GM12892 (cell line): ENCODE results near the gene MORC3. TPM values are rescaled to one million over a fixed set of nuclear protein-coding genes. Genes with fewer than 3 reads are reported as not detected.
A peak's percentile ranks its signal among the peaks of the same experiment; 100 is the strongest.
"Not testable (repeated sequence)": the region's sequence is repeated elsewhere in the genome, so short reads cannot be mapped to it uniquely, and the experiment has no call there.

Experiments
- DNase-seq: peaks from one replicate; pipeline ENCODE4 v3.0.0; 2011; ENCODE audit not compliant: insufficient read length
- FAIRE-seq: peaks from 2 replicates; lab custom pipeline; 2011; peaks lifted over from hg19 to GRCh38; lab: Jason Lieb, UNC
- POLR2A ChIP-seq: IDR thresholded peaks from 2 replicates; pipeline ENCODE4 v1.6.1; 2011; ENCODE audit warnings: low read depth, low read length, control low read depth
- POLR2AphosphoS5 ChIP-seq: IDR thresholded peaks from 2 replicates; pipeline ENCODE4 v1.6.1; 2011; ENCODE audit warnings: low read depth, low read length, control low read depth
- TAF1 ChIP-seq: IDR thresholded peaks from 2 replicates; pipeline ENCODE4 v1.6.1; 2011; ENCODE audit warnings: low read depth, mild to moderate bottlenecking, control low read depth, low read length, borderline replicate concordance
- polyA plus RNA-seq: library from polyadenylated mRNA; unstranded; fragments of >200 nt; gene quantifications from one replicate; pipeline ENCODE4 v1.2.1, GENCODE V29; 2012; ENCODE audit warnings: missing spikeins, inconsistent platforms; ENCODE audit not compliant: missing spikeins

The MORC3 gene
- 16.5 TPM for polyA plus RNA-seq

GRCh38 chr21:36319767-36320420, at the start of gene MORC3:
TSS of gene MORC3 (plus strand) at chr21:36320197. CDS start at chr21:36320265, 68 bp downstream.
- DNase-seq (peak; percentile 95), FAIRE-seq (peak; percentile 98)
- TF ChIP-seq POLR2AphosphoS5 (peak; percentile 95), POLR2A (peak; percentile 89), TAF1 (peak; percentile 91)

- FAIRE-seq, DNase-seq: not testable (repeated sequence)
Measured at GRCh38 chr21:36270786-36271695, 49.0 kb upstream of the MORC3 start.

GRCh38 chr21:36274128-36274527, 45.9 kb upstream of the MORC3 start:
- TF ChIP-seq POLR2A (no peak), TAF1 (no peak), POLR2AphosphoS5 (no peak)
- FAIRE-seq = no peak
- DNase-seq = no peak

DNA sequence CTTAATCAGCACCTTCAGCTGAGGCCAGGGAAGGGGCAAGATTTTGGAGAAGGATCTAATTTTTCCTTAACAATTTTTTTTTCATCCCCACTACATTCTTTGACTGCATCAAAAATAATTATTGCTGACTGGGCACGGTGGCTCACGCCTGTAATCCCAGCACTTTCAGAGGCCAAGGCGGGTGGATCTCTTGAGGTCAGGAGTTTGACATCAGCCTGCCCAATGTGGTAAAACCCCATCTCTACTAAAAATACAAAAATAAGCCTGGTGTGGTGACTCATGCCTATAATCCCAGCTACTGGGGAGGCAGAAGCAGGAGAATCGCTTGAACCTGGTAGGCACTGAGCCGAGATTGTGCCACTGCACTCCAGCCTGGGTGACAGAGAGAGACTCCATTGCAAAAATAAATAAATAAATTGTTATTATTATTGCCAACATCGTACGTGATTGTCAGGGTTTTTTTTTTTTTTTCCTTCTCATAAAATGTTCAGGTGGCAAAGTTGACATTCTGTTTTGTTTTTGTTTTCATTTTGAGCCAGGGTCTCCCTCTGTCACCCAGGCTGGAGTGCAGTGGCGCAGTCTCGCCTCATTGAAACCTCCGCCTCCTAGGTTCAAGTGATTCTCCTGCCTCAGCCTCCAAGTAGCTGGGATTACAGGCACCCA, 37.3 kb upstream of the MORC3 start:
- FAIRE-seq = no peak
- no peak for DNase-seq

DNA sequence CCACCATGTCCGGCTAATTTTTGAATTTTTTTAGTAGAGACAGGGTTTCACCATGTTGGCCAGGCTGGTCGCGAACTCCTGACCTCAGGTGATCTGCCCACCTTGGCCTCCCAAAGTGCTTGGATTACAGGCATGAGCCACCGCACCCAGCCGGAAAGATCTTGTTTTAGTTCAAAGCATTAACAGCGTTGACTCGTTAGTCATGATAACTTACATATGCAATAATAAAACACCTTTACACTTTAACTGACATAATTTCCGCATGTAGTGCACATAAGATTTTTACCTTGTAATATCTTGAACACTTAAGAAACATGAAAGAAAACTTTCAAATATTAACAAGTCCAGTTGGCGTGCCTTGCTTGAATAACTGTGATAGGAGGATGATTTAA, 36.8 kb upstream of the MORC3 start:
- not testable (repeated sequence) for FAIRE-seq, DNase-seq

More for the DNA sequence above, 37.3 kb upstream of the MORC3 start:
- TF ChIP-seq POLR2AphosphoS5 (no peak), TAF1 (no peak), POLR2A (no peak)

GRCh38 chr21:36288651-36289243, 31.2 kb upstream of the MORC3 start:
- FAIRE-seq (no peak), DNase-seq (no peak)
- TF ChIP-seq POLR2AphosphoS5 (no peak), TAF1 (no peak), POLR2A (no peak)

DNA sequence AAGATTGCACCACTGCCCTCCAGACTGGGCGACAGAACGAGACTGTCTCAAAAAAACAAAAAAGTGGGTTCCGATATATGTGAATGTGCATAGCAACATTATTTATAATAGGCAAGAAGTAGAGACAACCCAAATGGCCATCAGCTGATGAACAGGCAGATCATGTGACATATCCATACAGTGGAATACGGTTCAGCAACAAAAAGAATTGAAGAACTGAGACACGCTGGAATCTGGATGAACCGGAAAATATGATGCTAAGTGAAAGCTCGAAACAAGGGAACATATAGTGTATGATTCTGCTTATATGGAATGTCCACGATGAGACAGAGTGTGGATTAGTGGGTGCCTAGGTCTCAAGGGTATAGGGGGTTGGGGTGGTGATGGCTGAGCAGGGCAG, 28.5 kb upstream of the MORC3 start:
- FAIRE-seq (no peak), DNase-seq (no peak)
- no peak for TF ChIP-seq POLR2A
- TF ChIP-seq TAF1 = no peak
- no peak for TF ChIP-seq POLR2AphosphoS5

DNA sequence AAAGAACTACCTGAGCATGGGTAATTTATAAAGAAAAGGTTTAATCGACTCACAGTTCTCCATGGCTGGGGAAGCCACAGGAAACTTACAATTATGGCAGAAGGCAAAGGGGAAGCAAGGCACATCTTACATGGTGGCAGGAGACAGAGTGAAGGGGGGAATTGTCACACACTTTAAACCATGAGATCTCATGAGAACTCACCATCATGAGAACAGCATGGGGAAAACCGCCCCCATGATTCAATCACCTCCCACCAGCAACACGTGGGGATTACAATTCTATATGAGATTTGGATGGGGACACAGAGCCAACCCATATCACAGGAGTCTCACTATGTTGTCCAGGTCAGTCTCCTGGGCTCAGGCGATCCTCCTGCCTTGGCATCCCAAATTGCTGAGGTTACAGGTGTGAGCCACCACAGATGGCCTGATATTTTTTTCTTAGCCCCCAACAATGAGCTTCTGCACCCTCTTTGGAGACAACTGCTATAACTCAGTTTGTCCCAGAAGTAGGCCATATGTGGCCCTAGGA, 22.5 kb upstream of the MORC3 start:
- no peak for TF ChIP-seq POLR2A
- no peak for TF ChIP-seq POLR2AphosphoS5
- no peak for TF ChIP-seq TAF1
- DNase-seq = no peak
- FAIRE-seq = peak; percentile 9

GRCh38 chr21:36297938-36298572, 21.9 kb upstream of the MORC3 start:
- TF ChIP-seq TAF1 = no peak; the same call in 1 of the 2 replicates
- peak; percentile 37; the same call in 1 of the 2 replicates for TF ChIP-seq POLR2AphosphoS5
- TF ChIP-seq POLR2A = peak; percentile 65
- FAIRE-seq (peak; percentile 92), DNase-seq (peak; percentile 71)

GRCh38 chr21:36306872-36307534, 13.0 kb upstream of the MORC3 start:
- DNase-seq (no peak), FAIRE-seq (no peak)
- TF ChIP-seq TAF1 (no peak), POLR2AphosphoS5 (no peak), POLR2A (no peak)
